ENCODE measurements around the gene SSR2. TPM values are rescaled to one million over a fixed set of nuclear protein-coding genes. Genes with fewer than 3 reads are reported as not detected.
A peak's percentile ranks its signal among the peaks of the same experiment; 100 is the strongest.
"Not testable (repeated sequence)": the region's sequence is repeated elsewhere in the genome, so short reads cannot be mapped to it uniquely, and the experiment has no call there.

SSR2 gene
- total RNA-seq, 1 donor from 2014 or later = 66.9 TPM

- ATAC-seq (ENCODE audit: poor library complexity) (no peak), DNase-seq (no peak)
- intact Hi-C loops (cut with DNase I) = no loop called here
These were observed 18.4 kb downstream of the SSR2 start for GRCh38 chr1:156002188-156002911.

GRCh38 chr1:156001662-156002171 is 19.0 kb downstream of the SSR2 start:
- intact Hi-C loops (cut with DNase I) = no loop called here
- DNase-seq (no peak), ATAC-seq (ENCODE audit: poor library complexity) (no peak)

GRCh38 chr1:156001021-156001661 is 19.6 kb downstream of the SSR2 start:
- DNase-seq (no peak), ATAC-seq (ENCODE audit: poor library complexity) (no peak)
- intact Hi-C loops (cut with DNase I) = no loop called here

GRCh38 chr1:155999964-156000363 is 20.8 kb downstream of the SSR2 start:
- DNase-seq (no peak), ATAC-seq (ENCODE audit: poor library complexity) (no peak)
- intact Hi-C loops (cut with DNase I) = no loop called here

- ATAC-seq (ENCODE audit: poor library complexity) = no peak
- intact Hi-C loops (cut with DNase I) = no loop called here
- no peak for DNase-seq
These were observed 24.6 kb downstream of the SSR2 start for GRCh38 chr1:155996166-155996565.

- intact Hi-C loops (cut with DNase I) = no loop called here
- DNase-seq = no peak
- no peak for ATAC-seq (ENCODE audit: poor library complexity)
These were observed 27.2 kb downstream of the SSR2 start for GRCh38 chr1:155993595-155993994.

- intact Hi-C loops (cut with DNase I) = no loop called here
- ATAC-seq (ENCODE audit: poor library complexity) (peak; percentile 50), DNase-seq (no peak)
These were observed 30.6 kb downstream of the SSR2 start for GRCh38 chr1:155990005-155990739.

GRCh38 chr1:155989242-155990004 is 31.3 kb downstream of the SSR2 start:
- intact Hi-C loops (cut with DNase I) = loop anchor here (2.0 kb wide), 1 partner anchor 51 kb away; no protein-coding TSS in a partner anchor
- ATAC-seq (ENCODE audit: poor library complexity) (peak; percentile 94), DNase-seq (peak; percentile 82)

- ATAC-seq (ENCODE audit: poor library complexity); DNase-seq; intact Hi-C loops (cut with DNase I): not testable (repeated sequence)
These were observed 35.7 kb downstream of the SSR2 start for GRCh38 chr1:155984903-155985645.

- ATAC-seq (ENCODE audit: poor library complexity) = no peak
- intact Hi-C loops (cut with DNase I) = no loop called here
- DNase-seq = no peak
These were observed 36.4 kb downstream of the SSR2 start for GRCh38 chr1:155984341-155984740.

GRCh38 chr1:155983191-155984024 is 37.3 kb downstream of the SSR2 start:
- peak; percentile 51 for ATAC-seq (ENCODE audit: poor library complexity)
- intact Hi-C loops (cut with DNase I) = no loop called here

GRCh38 chr1:155982106-155982505 is 38.6 kb downstream of the SSR2 start:
- intact Hi-C loops (cut with DNase I) = no loop called here
- no peak for ATAC-seq (ENCODE audit: poor library complexity)

More at GRCh38 chr1:155983191-155984024, 37.3 kb downstream of the SSR2 start:
- peak; percentile 87 for DNase-seq

GRCh38 chr1:155981266-155982088 is 39.3 kb downstream of the SSR2 start:
- ATAC-seq (ENCODE audit: poor library complexity) (no peak), DNase-seq (no peak)
- intact Hi-C loops (cut with DNase I) = no loop called here

More at GRCh38 chr1:155982106-155982505, 38.6 kb downstream of the SSR2 start:
- no peak for DNase-seq

- intact Hi-C loops (cut with DNase I) = loop anchor here (10.0 kb wide), 1 partner anchor 515 kb away; no protein-coding TSS in a partner anchor
- DNase-seq = peak; percentile 65
- peak; percentile 71 for ATAC-seq (ENCODE audit: poor library complexity)
These were observed 41.0 kb downstream of the SSR2 start for GRCh38 chr1:155979597-155980343.

- intact Hi-C loops (cut with DNase I) = loop anchor here (10.0 kb wide), 1 partner anchor 516 kb away; no protein-coding TSS in a partner anchor
- ATAC-seq (ENCODE audit: poor library complexity) = peak; percentile 51
- no peak for DNase-seq
These were observed 41.8 kb downstream of the SSR2 start for GRCh38 chr1:155978973-155979429.

Data from Right ventricle myocardium superior (tissue), 1 donor.